Measurements from ENCODE around the gene WDR64.
"Not testable (repeated sequence)": the region's sequence is repeated elsewhere in the genome, so short reads cannot be mapped to it uniquely, and the experiment has no call there.

Gene WDR64

GRCh38 chr1:241695246-241696171 lies 43.4 kb downstream of the WDR64 start:
- ATAC-seq (no peak), DNase-seq (no peak)
- no peaks in the 10 kb centered on the region for H3K4me1 Mint-ChIP-seq
- H3K36me3 Mint-ChIP-seq (ENCODE audit: low read depth) = no peaks in the 10 kb centered on the region
- H3K27me3 Mint-ChIP-seq = no peaks in the 10 kb centered on the region
- H3K27ac Mint-ChIP-seq = no peak overlapping the region
- H3K4me3 Mint-ChIP-seq = no peak overlapping the region
- H3K9me3 Mint-ChIP-seq = no peaks in the 10 kb centered on the region

GRCh38 chr1:241696172-241696814 lies 44.2 kb downstream of the WDR64 start:
- no peaks in the 10 kb centered on the region for H3K4me1 Mint-ChIP-seq
- ATAC-seq = no peak
- no peaks in the 10 kb centered on the region for H3K36me3 Mint-ChIP-seq (ENCODE audit: low read depth)
- no peaks in the 10 kb centered on the region for H3K9me3 Mint-ChIP-seq
- no peaks in the 10 kb centered on the region for H3K27me3 Mint-ChIP-seq
- no peak overlapping the region for H3K4me3 Mint-ChIP-seq
- no peak overlapping the region for H3K27ac Mint-ChIP-seq
- no peak for DNase-seq

- H3K27ac Mint-ChIP-seq = no peak overlapping the region
- H3K27me3 Mint-ChIP-seq = no peaks in the 10 kb centered on the region
Observed at GRCh38 chr1:241696815-241697639, 44.9 kb downstream of the WDR64 start.

GRCh38 chr1:241697640-241698018 lies 45.5 kb downstream of the WDR64 start:
- no peak for DNase-seq
- H3K9me3 Mint-ChIP-seq = no peaks in the 10 kb centered on the region
- H3K4me1 Mint-ChIP-seq = no peaks in the 10 kb centered on the region
- no peaks in the 10 kb centered on the region for H3K27me3 Mint-ChIP-seq
- H3K27ac Mint-ChIP-seq = no peak overlapping the region
- no peaks in the 10 kb centered on the region for H3K36me3 Mint-ChIP-seq (ENCODE audit: low read depth)
- H3K4me3 Mint-ChIP-seq = no peak overlapping the region
- ATAC-seq = no peak

More at GRCh38 chr1:241696815-241697639, 44.9 kb downstream of the WDR64 start:
- Mint-ChIP-seq H3K36me3 (ENCODE audit: low read depth) (no peaks in the 10 kb centered on the region), H3K4me3 (no peak overlapping the region), H3K4me1 (no peaks in the 10 kb centered on the region), H3K9me3 (no peaks in the 10 kb centered on the region)
- ATAC-seq = no peak
- no peak for DNase-seq

- Mint-ChIP-seq H3K27me3 (no peaks in the 10 kb centered on the region), H3K36me3 (ENCODE audit: low read depth) (no peaks in the 10 kb centered on the region), H3K4me1 (no peaks in the 10 kb centered on the region), H3K4me3 (no peak overlapping the region), H3K27ac (no peak overlapping the region), H3K9me3 (no peaks in the 10 kb centered on the region)
- ATAC-seq (no peak), DNase-seq (no peak)
Observed at GRCh38 chr1:241698177-241698576, 46.1 kb downstream of the WDR64 start.

- ATAC-seq = no peak
- no peak overlapping the region for H3K27ac Mint-ChIP-seq
- no peak for DNase-seq
- H3K36me3 Mint-ChIP-seq (ENCODE audit: low read depth) = no peaks in the 10 kb centered on the region
- no peak overlapping the region for H3K4me3 Mint-ChIP-seq
- peaks cover 9% of the 10 kb centered on the region for H3K9me3 Mint-ChIP-seq
- H3K4me1 Mint-ChIP-seq = peaks cover 7% of the 10 kb centered on the region
- no peaks in the 10 kb centered on the region for H3K27me3 Mint-ChIP-seq
Observed at GRCh38 chr1:241701483-241702295, 49.6 kb downstream of the WDR64 start.

GRCh38 chr1:241702442-241703373 lies 50.6 kb downstream of the WDR64 start:
- H3K4me1 Mint-ChIP-seq = peaks cover 17% of the 10 kb centered on the region
- H3K27me3 Mint-ChIP-seq = no peaks in the 10 kb centered on the region
- H3K9me3 Mint-ChIP-seq = peaks cover 9% of the 10 kb centered on the region
- ATAC-seq = no peak
- no peaks in the 10 kb centered on the region for H3K36me3 Mint-ChIP-seq (ENCODE audit: low read depth)
- H3K4me3 Mint-ChIP-seq = no peak overlapping the region
- no peak for DNase-seq
- no peak overlapping the region for H3K27ac Mint-ChIP-seq

- H3K36me3 Mint-ChIP-seq (ENCODE audit: low read depth); H3K27ac Mint-ChIP-seq; DNase-seq; H3K9me3 Mint-ChIP-seq; ATAC-seq; H3K4me3 Mint-ChIP-seq; H3K27me3 Mint-ChIP-seq: not testable (repeated sequence)
- peaks cover 17% of the 10 kb centered on the region for H3K4me1 Mint-ChIP-seq
Observed at GRCh38 chr1:241703739-241704138, 51.7 kb downstream of the WDR64 start.

- ATAC-seq = peak; percentile 61
- H3K27ac Mint-ChIP-seq = no peak overlapping the region
- H3K4me1 Mint-ChIP-seq = peaks cover 17% of the 10 kb centered on the region
- H3K9me3 Mint-ChIP-seq = peaks cover 9% of the 10 kb centered on the region
- H3K27me3 Mint-ChIP-seq = peaks cover 2% of the 10 kb centered on the region
- no peaks in the 10 kb centered on the region for H3K36me3 Mint-ChIP-seq (ENCODE audit: low read depth)
- H3K4me3 Mint-ChIP-seq = no peak overlapping the region
- DNase-seq = no peak
Observed at GRCh38 chr1:241706257-241706656, 54.2 kb downstream of the WDR64 start.

GRCh38 chr1:241706967-241707366 lies 54.9 kb downstream of the WDR64 start:
- H3K27ac Mint-ChIP-seq = peak overlapping the region; percentile 11
- no peak overlapping the region for H3K4me3 Mint-ChIP-seq
- peaks cover 2% of the 10 kb centered on the region for H3K27me3 Mint-ChIP-seq
- H3K9me3 Mint-ChIP-seq = peaks cover 9% of the 10 kb centered on the region
- ATAC-seq (no peak), DNase-seq (no peak)
- H3K36me3 Mint-ChIP-seq (ENCODE audit: low read depth) = no peaks in the 10 kb centered on the region
- H3K4me1 Mint-ChIP-seq = peaks cover 17% of the 10 kb centered on the region

- no peak overlapping the region for H3K27ac Mint-ChIP-seq
- DNase-seq (no peak), ATAC-seq (peak; percentile 36)
- no peaks in the 10 kb centered on the region for H3K36me3 Mint-ChIP-seq (ENCODE audit: low read depth)
- peaks cover 9% of the 10 kb centered on the region for H3K9me3 Mint-ChIP-seq
- H3K27me3 Mint-ChIP-seq = peaks cover 2% of the 10 kb centered on the region
- no peak overlapping the region for H3K4me3 Mint-ChIP-seq
- H3K4me1 Mint-ChIP-seq = peaks cover 17% of the 10 kb centered on the region
Observed at GRCh38 chr1:241707442-241707841, 55.4 kb downstream of the WDR64 start.

- Mint-ChIP-seq H3K27ac (no peak overlapping the region), H3K9me3 (no peaks in the 10 kb centered on the region), H3K4me3 (no peak overlapping the region), H3K36me3 (ENCODE audit: low read depth) (no peaks in the 10 kb centered on the region), H3K27me3 (peaks cover 2% of the 10 kb centered on the region), H3K4me1 (peaks cover 11% of the 10 kb centered on the region)
- DNase-seq (no peak), ATAC-seq (no peak)
Observed at GRCh38 chr1:241711326-241711725, 59.2 kb downstream of the WDR64 start.

GRCh38 chr1:241713316-241713715 lies 61.2 kb downstream of the WDR64 start:
- Mint-ChIP-seq H3K9me3 (no peaks in the 10 kb centered on the region), H3K27me3 (peaks cover 2% of the 10 kb centered on the region), H3K4me3 (no peak overlapping the region), H3K27ac (no peak overlapping the region), H3K36me3 (ENCODE audit: low read depth) (no peaks in the 10 kb centered on the region), H3K4me1 (peaks cover 20% of the 10 kb centered on the region)
- DNase-seq (no peak), ATAC-seq (no peak)

Measured in activated naive CD8-positive, alpha-beta T cell treated with anti-CD3 and anti-CD28 coated beads, Interleukin-2, amount 50 U/mL, for 24 hours (primary cell).